HepG2 (cell line): ENCODE measurements around the gene SAMD4B. TPM values are rescaled to one million over a fixed set of nuclear protein-coding genes. Genes with fewer than 3 reads are reported as not detected.

ENCODE experiments used
- ATF7 ChIP-seq, 2 experiments: fragments of 450-650 bp in 1 of 2; sonication (generic) in 1 of 2; formaldehyde crosslinking in 1 of 2; IDR thresholded peaks; 2 replicates each; pipeline versions ENCODE4 v1.4.0 to v1.6.1; 2016 to 2020; ENCODE audit warnings: antibody characterized with exemption in 1 of 2, mild to moderate bottlenecking in 1 of 2, missing genetic modification reagents in 1 of 2
- CERS6 ChIP-seq: sonication (generic); formaldehyde crosslinking; IDR thresholded peaks from 2 replicates; pipeline ENCODE4 v1.5.0; 2020; ENCODE audit warnings: missing genetic modification reagents
- DRAP1 ChIP-seq: IDR thresholded peaks from 2 replicates; pipeline ENCODE4 v1.6.1; 2016; ENCODE audit warnings: missing genetic modification reagents, missing compliant biosample characterization
- FLYWCH1 ChIP-seq: sonication (generic); formaldehyde crosslinking; IDR thresholded peaks from 2 replicates; pipeline ENCODE4 v1.8.1; 2023; ENCODE audit warnings: mild to moderate bottlenecking, missing genetic modification reagents
- MXD3 ChIP-seq: IDR thresholded peaks from 2 replicates; pipeline ENCODE4 v1.6.1; 2016; ENCODE audit warnings: mild to moderate bottlenecking, missing biosample characterization, missing genetic modification reagents
- NR2C2 ChIP-seq: sonication (generic); formaldehyde crosslinking; IDR thresholded peaks from 2 replicates; pipeline ENCODE4 v1.4.0; 2020; ENCODE audit warnings: missing genetic modification reagents, mild to moderate bottlenecking, moderate library complexity, borderline replicate concordance
- PRMT3 ChIP-seq: sonication (generic); formaldehyde crosslinking; IDR thresholded peaks from 2 replicates; pipeline ENCODE4 v1.8.1; 2022; ENCODE audit warnings: low read depth, mild to moderate bottlenecking, moderate library complexity, missing genetic modification reagents, borderline replicate concordance
- ZBTB4 ChIP-seq: sonication (generic); formaldehyde crosslinking; IDR thresholded peaks from 2 replicates; pipeline ENCODE4 v1.4.0; 2020; ENCODE audit warnings: missing genetic modification reagents, mild to moderate bottlenecking, borderline replicate concordance
- ZIK1 ChIP-seq: sonication (generic); formaldehyde crosslinking; IDR thresholded peaks from 2 replicates; pipeline ENCODE4 v1.5.0; 2020; ENCODE audit warnings: mild to moderate bottlenecking, low read depth, missing genetic modification reagents, borderline replicate concordance
- ZNF121 ChIP-seq: sonication (generic); formaldehyde crosslinking; IDR thresholded peaks from 2 replicates; pipeline ENCODE4 v1.5.0; 2020; ENCODE audit warnings: mild to moderate bottlenecking, missing genetic modification reagents
- ZNF18 ChIP-seq: sonication (generic); formaldehyde crosslinking; IDR thresholded peaks from 2 replicates; pipeline ENCODE4 v1.8.0; 2022; ENCODE audit warnings: mild to moderate bottlenecking, missing genetic modification reagents; ENCODE audit not compliant: insufficient replicate concordance
- ZNF264 ChIP-seq: sonication (generic); formaldehyde crosslinking; IDR thresholded peaks from 2 replicates; pipeline ENCODE4 v1.4.0; 2020; ENCODE audit warnings: missing genetic modification reagents
- ZNF629 ChIP-seq: sonication (generic); formaldehyde crosslinking; conservative IDR thresholded peaks from 2 replicates; pipeline ENCODE4 v1.5.0; 2020; ENCODE audit warnings: missing genetic modification reagents
- ZNF660 ChIP-seq: sonication (generic); formaldehyde crosslinking; IDR thresholded peaks from 2 replicates; pipeline ENCODE4 v1.5.1; 2020; ENCODE audit warnings: mild to moderate bottlenecking, low read depth, missing genetic modification reagents, borderline replicate concordance
- ZNF781 ChIP-seq: sonication (generic); formaldehyde crosslinking; IDR thresholded peaks from 2 replicates; pipeline ENCODE4 v1.5.1; 2020; ENCODE audit warnings: borderline replicate concordance, mild to moderate bottlenecking, missing genetic modification reagents; ENCODE audit errors: not compliant biosample characterization
- ZNF891 ChIP-seq: sonication (generic); formaldehyde crosslinking; IDR thresholded peaks from 2 replicates; pipeline ENCODE4 v1.5.0; 2020; ENCODE audit warnings: mild to moderate bottlenecking, missing genetic modification reagents
- polyA plus RNA-seq, 8 experiments: library from polyadenylated mRNA; depleted of rRNA in 3 of 8; stranded (reverse) in 7 of 8; unstranded in 1 of 8; fragments of >200 nt; fragmentation: Illumina TruSeq in 4 of 8; extraction: Trizol in 4 of 8; gene quantifications; 2 replicates each; pipeline versions ENCODE4 v1.2.1 to v1.2.3, GENCODE V29; 2011 to 2016; ENCODE audit warnings: low read depth in 4 of 8, missing spikeins in 1 of 8, mixed read lengths in 1 of 8; ENCODE audit not compliant: insufficient read depth in 1 of 8
- total RNA-seq, 5 experiments: library from RNA; depleted of rRNA; stranded (reverse); fragments of >200 nt; fragmentation: Illumina TruSeq; extraction: Trizol; gene quantifications; 2 replicates each; pipeline ENCODE4 v1.2.3, GENCODE V29; 2016; ENCODE audit warnings: low read depth in 1 of 5

The SAMD4B gene
- total and polyA plus RNA-seq, 2 of the 13 experiments (the other 11 are each of a cell fraction or from before 2014, with no cell fraction given) = 26.0 to 31.8 TPM

- TF ChIP-seq ZBTB4 (no peak), ZNF891 (0 out of 2 replicates have a peak, but pooled peaks have one; percentile 19), ATF7 (IDR thresholded peaks at IDR 0.05) (peak; percentile 97), ATF7 (CRISPR knock-in tag; IDR thresholded peaks at IDR 0.05) (peak; percentile 87), ZIK1 (CRISPR knock-in tag) (peak; percentile 73; the same call in 1 of the 2 replicates), FLYWCH1 (CRISPR knock-in tag) (no peak), CERS6 (CRISPR knock-in tag) (no peak), ZNF629 (CRISPR knock-in tag) (no peak), ZNF781 (CRISPR knock-in tag) (peak; percentile 31), ZNF18 (no peak), PRMT3 (CRISPR knock-in tag) (no peak; the same call in 1 of the 2 replicates), MXD3 (0 out of 2 replicates have a peak, but pooled peaks have one; percentile 17), ZNF660 (no peak), ZNF121 (no peak), DRAP1 (CRISPR knock-in tag) (peak; percentile 40; the same call in 1 of the 2 replicates), NR2C2 (CRISPR knock-in tag) (0 out of 2 replicates have a peak, but pooled peaks have one; percentile 22), ZNF264 (CRISPR knock-in tag) (0 out of 2 replicates have a peak, but pooled peaks have one; percentile 28)
Measured at GRCh38 chr19:39409208-39410016, 67.2 kb downstream of the SAMD4B start (continued).
